Calu3 (cell line): ENCODE results near the gene CTAGE1. TPM values are rescaled to one million over a fixed set of nuclear protein-coding genes. Genes with fewer than 3 reads are reported as not detected.

Experiments used
- BruUV-seq: library from RNA; stranded (reverse); fragments of 400-500 nt; replicated peaks from 2 replicates; lab custom pipeline; 2021; lab: Mats Ljungman, UMichigan
- CTCF ChIA-PET: fragments of 300-600 bp; sonication (Branson Sonifier 250); formaldehyde crosslinking; loops from one replicate; lab custom pipeline; 2022; ENCODE audit warnings: antibody characterized with exemption; lab: Charles Lee
- DNase-seq: peaks from one replicate; pipeline ENCODE4 v3.0.0; 2022
- H3K27ac Mint-ChIP-seq: one replicate; pipeline ENCODE4 v1.8.0; 2022; ENCODE audit warnings: mixed read lengths; ENCODE audit not compliant: unreplicated experiment
- H3K27me3 Mint-ChIP-seq: one replicate; pipeline ENCODE4 v1.8.0; 2022; ENCODE audit warnings: mixed read lengths; ENCODE audit not compliant: unreplicated experiment
- H3K36me3 Mint-ChIP-seq: one replicate; pipeline ENCODE4 v1.8.0; 2022; ENCODE audit warnings: mild to moderate bottlenecking, moderate library complexity, mixed read lengths; ENCODE audit not compliant: insufficient read depth, unreplicated experiment
- H3K4me1 Mint-ChIP-seq: one replicate; pipeline ENCODE4 v1.8.0; 2022; ENCODE audit warnings: mild to moderate bottlenecking, low read depth, mixed read lengths; ENCODE audit not compliant: unreplicated experiment
- H3K4me3 Mint-ChIP-seq: one replicate; pipeline ENCODE4 v1.8.0; 2022; ENCODE audit warnings: mild to moderate bottlenecking, low read depth, moderate library complexity, mixed read lengths; ENCODE audit not compliant: unreplicated experiment
- H3K9me3 Mint-ChIP-seq: one replicate; pipeline ENCODE4 v1.8.0; 2022; ENCODE audit warnings: low read depth, mixed read lengths; ENCODE audit not compliant: unreplicated experiment
- CTCF ChIP-seq: fragments of 200-600 bp; IDR thresholded peaks from one replicate; pipeline ENCODE4 v1.8.0; 2022; ENCODE audit warnings: antibody characterized with exemption; ENCODE audit not compliant: unreplicated experiment
- intact Hi-C: fragments of 100-400 bp; cut with micrococcal nuclease; formaldehyde crosslinking; loops from one replicate; pipeline ENCODE4 v1.10.0; 2022; ENCODE audit not compliant: unreplicated experiment
- total RNA-seq: library from RNA; stranded (reverse); gene quantifications from 2 replicates; pipeline ENCODE4 v1.2.3, GENCODE V29; 2022

CTAGE1 gene
- total RNA-seq, 1 experiment from 2014 or later, result not detected

GRCh38 chr18:22411446-22411845 lies 6.3 kb downstream of the CTAGE1 start:
- Mint-ChIP-seq H3K4me3 (no peak overlapping the region), H3K9me3 (peaks cover 12% of the 10 kb centered on the region), H3K27ac (no peak overlapping the region), H3K36me3 (no peaks in the 10 kb centered on the region), H3K4me1 (no peaks in the 10 kb centered on the region), H3K27me3 (no peaks in the 10 kb centered on the region)
- CTCF ChIA-PET, result no interaction called here
- TF ChIP-seq CTCF, result no peak
- no peak for DNase-seq
- BruUV-seq, result no TSS peak
- intact Hi-C loops, result no loop called here

GRCh38 chr18:22410126-22410525 lies 7.6 kb downstream of the CTAGE1 start:
- Mint-ChIP-seq H3K4me1 (no peaks in the 10 kb centered on the region), H3K36me3 (no peaks in the 10 kb centered on the region), H3K9me3 (peaks cover 12% of the 10 kb centered on the region), H3K4me3 (no peak overlapping the region), H3K27me3 (no peaks in the 10 kb centered on the region), H3K27ac (no peak overlapping the region)
- intact Hi-C loops, result no loop called here
- CTCF ChIA-PET, result no interaction called here
- no TSS peak for BruUV-seq
- TF ChIP-seq CTCF, result no peak
- DNase-seq, result no peak

- intact Hi-C loops, result no loop called here
- H3K36me3 Mint-ChIP-seq, result no peaks in the 10 kb centered on the region
- no peaks in the 10 kb centered on the region for H3K27me3 Mint-ChIP-seq
- H3K4me3 Mint-ChIP-seq, result no peak overlapping the region
- no peak for TF ChIP-seq CTCF
- CTCF ChIA-PET, result no interaction called here
- no peak overlapping the region for H3K27ac Mint-ChIP-seq
- BruUV-seq, result no TSS peak
- peaks cover 12% of the 10 kb centered on the region for H3K9me3 Mint-ChIP-seq
- no peaks in the 10 kb centered on the region for H3K4me1 Mint-ChIP-seq
- DNase-seq, result no peak
These were observed 8.3 kb downstream of the CTAGE1 start for GRCh38 chr18:22409445-22409844.

- no peaks in the 10 kb centered on the region for H3K36me3 Mint-ChIP-seq
- H3K9me3 Mint-ChIP-seq, result peaks cover 12% of the 10 kb centered on the region
- H3K27ac Mint-ChIP-seq, result no peak overlapping the region
- H3K4me1 Mint-ChIP-seq, result peaks cover 4% of the 10 kb centered on the region
- no TSS peak for BruUV-seq
- H3K27me3 Mint-ChIP-seq, result no peaks in the 10 kb centered on the region
- CTCF ChIA-PET, result no interaction called here
- DNase-seq, result no peak
- TF ChIP-seq CTCF, result no peak
- intact Hi-C loops, result no loop called here
- H3K4me3 Mint-ChIP-seq, result no peak overlapping the region
These were observed 9.7 kb downstream of the CTAGE1 start for GRCh38 chr18:22408059-22408458.
